GM10266 (cell line): ENCODE measurements around the gene AHDC1.
"Not testable (repeated sequence)": the region's sequence is repeated elsewhere in the genome, so short reads cannot be mapped to it uniquely, and the experiment has no call there.

Source experiments
- DNase-seq: peaks from one replicate; pipeline ENCODE4 v3.0.0; 2012; ENCODE audit errors: extremely low spot score
- TF ChIP-seq, protein P1 (sequence below): IDR thresholded peaks from 2 replicates; pipeline ENCODE4 v1.5.1; 2012; ENCODE audit warnings: mild to moderate bottlenecking, low read depth; ENCODE audit not compliant: control insufficient read depth, insufficient read depth; ENCODE audit errors: missing control alignments

AHDC1 gene

GRCh38 chr1:27623327-27624212, 19.6 kb upstream of the AHDC1 start:
- TF ChIP-seq, protein P1, sequence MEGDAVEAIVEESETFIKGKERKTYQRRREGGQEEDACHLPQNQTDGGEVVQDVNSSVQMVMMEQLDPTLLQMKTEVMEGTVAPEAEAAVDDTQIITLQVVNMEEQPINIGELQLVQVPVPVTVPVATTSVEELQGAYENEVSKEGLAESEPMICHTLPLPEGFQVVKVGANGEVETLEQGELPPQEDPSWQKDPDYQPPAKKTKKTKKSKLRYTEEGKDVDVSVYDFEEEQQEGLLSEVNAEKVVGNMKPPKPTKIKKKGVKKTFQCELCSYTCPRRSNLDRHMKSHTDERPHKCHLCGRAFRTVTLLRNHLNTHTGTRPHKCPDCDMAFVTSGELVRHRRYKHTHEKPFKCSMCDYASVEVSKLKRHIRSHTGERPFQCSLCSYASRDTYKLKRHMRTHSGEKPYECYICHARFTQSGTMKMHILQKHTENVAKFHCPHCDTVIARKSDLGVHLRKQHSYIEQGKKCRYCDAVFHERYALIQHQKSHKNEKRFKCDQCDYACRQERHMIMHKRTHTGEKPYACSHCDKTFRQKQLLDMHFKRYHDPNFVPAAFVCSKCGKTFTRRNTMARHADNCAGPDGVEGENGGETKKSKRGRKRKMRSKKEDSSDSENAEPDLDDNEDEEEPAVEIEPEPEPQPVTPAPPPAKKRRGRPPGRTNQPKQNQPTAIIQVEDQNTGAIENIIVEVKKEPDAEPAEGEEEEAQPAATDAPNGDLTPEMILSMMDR, result no peak

DNA sequence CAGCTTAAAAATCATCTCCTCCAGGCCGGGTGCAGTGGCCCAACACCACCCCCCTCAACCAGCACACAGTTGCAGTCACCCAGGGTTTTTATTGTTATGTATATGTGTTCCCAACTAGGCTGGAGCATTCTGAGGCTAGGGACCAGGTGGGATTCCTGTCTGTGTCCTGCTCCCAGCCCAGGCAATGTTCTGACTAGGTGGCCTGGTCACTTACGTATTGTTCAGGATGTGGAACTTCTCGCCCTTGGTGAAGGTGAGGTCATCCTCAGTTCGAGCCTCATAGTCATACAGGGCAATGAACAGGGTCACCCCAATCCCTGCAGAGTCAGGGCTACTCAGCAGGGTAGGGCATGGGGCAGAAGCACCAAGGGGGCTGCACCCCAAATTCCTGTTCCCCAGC, 18.9 kb upstream of the AHDC1 start:
- DNase-seq, result no peak
- TF ChIP-seq, protein P1, result no peak

More at GRCh38 chr1:27623327-27624212, 19.6 kb upstream of the AHDC1 start:
- DNase-seq, result no peak

- TF ChIP-seq, protein P1, result no peak
- no peak for DNase-seq
Observed at GRCh38 chr1:27621051-27621920, 17.3 kb upstream of the AHDC1 start.

GRCh38 chr1:27619782-27620438, 16.0 kb upstream of the AHDC1 start:
- not testable (repeated sequence) for DNase-seq

GRCh38 chr1:27618341-27619082, 14.6 kb upstream of the AHDC1 start:
- no peak for DNase-seq
- TF ChIP-seq, protein P1, result no peak

DNA sequence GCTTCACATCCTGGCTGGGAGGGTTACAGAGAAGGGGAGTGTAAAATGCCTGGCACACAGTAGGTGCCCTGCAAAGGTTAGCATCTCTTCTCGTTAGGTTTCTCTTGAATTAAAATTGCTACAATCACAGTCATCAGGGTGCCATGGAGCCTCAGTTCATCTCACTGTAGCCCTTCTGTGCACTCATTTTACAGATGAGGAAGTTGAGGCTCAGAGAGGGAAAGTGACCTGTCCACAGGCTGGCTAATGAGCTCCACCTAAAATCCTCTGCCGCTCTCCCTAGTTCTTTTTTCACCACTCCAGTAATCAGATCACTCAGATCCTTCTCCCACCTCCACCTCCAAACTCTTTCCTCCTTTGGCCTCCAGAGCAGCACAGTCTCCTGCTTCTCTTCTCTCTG, 13.5 kb upstream of the AHDC1 start:
- TF ChIP-seq, protein P1, result no peak
- no peak for DNase-seq

- DNase-seq, result no peak
Observed at GRCh38 chr1:27616441-27616840, 12.5 kb upstream of the AHDC1 start.

More at GRCh38 chr1:27616441-27616840, 12.5 kb upstream of the AHDC1 start:
- TF ChIP-seq, protein P1, result peak; percentile 29
